ENCODE measurements around the gene PAXX. TPM values are rescaled to one million over a fixed set of nuclear protein-coding genes. Genes with fewer than 3 reads are reported as not detected.

PAXX gene
- total RNA-seq, 1 experiment from 2014 or later, result 68.0 TPM

Other genes starting within 250 kb of the PAXX start
- not detected in 2 replicates for gene LCN10, start 249.5 kb upstream of the PAXX start, total RNA-seq (2014; rRNA removed; shearing (Covaris generic))
- not detected in 2 replicates for gene LCN6, start 243.9 kb upstream of the PAXX start, total RNA-seq (2014; rRNA removed; shearing (Covaris generic))
- gene LCN8, start 234.2 kb upstream of the PAXX start, total RNA-seq (2014; rRNA removed; shearing (Covaris generic)), result not detected in 2 replicates
- not detected in 2 replicates for gene LCN15, start 227.9 kb upstream of the PAXX start, total RNA-seq (2014; rRNA removed; shearing (Covaris generic))
- gene TMEM141, start 201.1 kb upstream of the PAXX start, total RNA-seq (2014; rRNA removed; shearing (Covaris generic)), result 52.5 and 71.5 TPM in 2 replicates
- gene CCDC183, start 196.1 kb upstream of the PAXX start, total RNA-seq (2014; rRNA removed; shearing (Covaris generic)), result not detected in 2 replicates
- 87.9 and 90.9 TPM in 2 replicates for gene RABL6, start 184.5 kb upstream of the PAXX start, total RNA-seq (2014; rRNA removed; shearing (Covaris generic))
- 0.87 and 1.5 TPM in 2 replicates for gene AJM1, start 149.9 kb upstream of the PAXX start, total RNA-seq (2014; rRNA removed; shearing (Covaris generic))
- 124 and 165 TPM in 2 replicates for gene PHPT1, start 143.0 kb upstream of the PAXX start, total RNA-seq (2014; rRNA removed; shearing (Covaris generic))
- gene MAMDC4, start 140.1 kb upstream of the PAXX start, total RNA-seq (2014; rRNA removed; shearing (Covaris generic)), result 5.5 and 7.4 TPM in 2 replicates
- gene EDF1, start 126.1 kb upstream of the PAXX start, total RNA-seq (2014; rRNA removed; shearing (Covaris generic)), result 301 and 357 TPM in 2 replicates
- gene TRAF2, start 105.9 kb upstream of the PAXX start, total RNA-seq (2014; rRNA removed; shearing (Covaris generic)), result 16.9 and 18.5 TPM in 2 replicates
- 171 and 188 TPM in 2 replicates for gene FBXW5, start 47.7 kb upstream of the PAXX start, total RNA-seq (2014; rRNA removed; shearing (Covaris generic))
- gene C8G, start 47.2 kb upstream of the PAXX start, total RNA-seq (2014; rRNA removed; shearing (Covaris generic)), result 0.47 TPM in 1 of 2 replicates, not detected in the other
- not detected in 2 replicates for gene LCN12, start 40.1 kb upstream of the PAXX start, total RNA-seq (2014; rRNA removed; shearing (Covaris generic))
- gene PTGDS, start 14.9 kb upstream of the PAXX start, total RNA-seq (2014; rRNA removed; shearing (Covaris generic)), result not detected in 2 replicates
- gene LCNL1, start 9.4 kb upstream of the PAXX start, total RNA-seq (2014; rRNA removed; shearing (Covaris generic)), result not detected in 2 replicates
- gene CLIC3, start 4.1 kb downstream of the PAXX start, total RNA-seq (2014; rRNA removed; shearing (Covaris generic)), result 1.0 and 1.7 TPM in 2 replicates
- 7.5 and 9.0 TPM in 2 replicates for gene ABCA2, start 35.8 kb downstream of the PAXX start, total RNA-seq (2014; rRNA removed; shearing (Covaris generic))
- gene FUT7, start 39.7 kb downstream of the PAXX start, total RNA-seq (2014; rRNA removed; shearing (Covaris generic)), result not detected in 2 replicates
- 31.5 and 39.2 TPM in 2 replicates for gene NPDC1, start 53.8 kb downstream of the PAXX start, total RNA-seq (2014; rRNA removed; shearing (Covaris generic))
- not detected in 2 replicates for gene ENTPD2, start 61.6 kb downstream of the PAXX start, total RNA-seq (2014; rRNA removed; shearing (Covaris generic))
- gene SAPCD2, start 78.1 kb downstream of the PAXX start, total RNA-seq (2014; rRNA removed; shearing (Covaris generic)), result 58.5 and 69.2 TPM in 2 replicates
- gene UAP1L1, start 85.1 kb downstream of the PAXX start, total RNA-seq (2014; rRNA removed; shearing (Covaris generic)), result 12.0 and 15.6 TPM in 2 replicates
- 56.1 and 59.3 TPM in 2 replicates for gene MAN1B1, start 94.6 kb downstream of the PAXX start, total RNA-seq (2014; rRNA removed; shearing (Covaris generic))
- 43.8 and 45.5 TPM in 2 replicates for gene DPP7, start 122.3 kb downstream of the PAXX start, total RNA-seq (2014; rRNA removed; shearing (Covaris generic))
- gene GRIN1, start 146.7 kb downstream of the PAXX start, total RNA-seq (2014; rRNA removed; shearing (Covaris generic)), result not detected in 2 replicates
- gene LRRC26, start 177.6 kb downstream of the PAXX start, total RNA-seq (2014; rRNA removed; shearing (Covaris generic)), result not detected in 2 replicates
- not detected in 2 replicates for gene TMEM210, start 179.6 kb downstream of the PAXX start, total RNA-seq (2014; rRNA removed; shearing (Covaris generic))
- gene ANAPC2, start 196.1 kb downstream of the PAXX start, total RNA-seq (2014; rRNA removed; shearing (Covaris generic)), result 18.5 and 27.2 TPM in 2 replicates
- gene SSNA1, start 196.3 kb downstream of the PAXX start, total RNA-seq (2014; rRNA removed; shearing (Covaris generic)), result 101 and 138 TPM in 2 replicates
- 12.0 and 13.6 TPM in 2 replicates for gene TPRN, start 208.3 kb downstream of the PAXX start, total RNA-seq (2014; rRNA removed; shearing (Covaris generic))
- gene TMEM203, start 213.2 kb downstream of the PAXX start, total RNA-seq (2014; rRNA removed; shearing (Covaris generic)), result 63.4 and 65.8 TPM in 2 replicates
- gene NDOR1, start 213.3 kb downstream of the PAXX start, total RNA-seq (2014; rRNA removed; shearing (Covaris generic)), result 17.9 and 26.2 TPM in 2 replicates
- 0.10 and 0.96 TPM in 2 replicates for gene RNF208, start 229.8 kb downstream of the PAXX start, total RNA-seq (2014; rRNA removed; shearing (Covaris generic))
- gene CYSRT1, start 232.8 kb downstream of the PAXX start, total RNA-seq (2014; rRNA removed; shearing (Covaris generic)), result 1.1 and 1.4 TPM in 2 replicates
- gene RNF224, start 235.1 kb downstream of the PAXX start, total RNA-seq (2014; rRNA removed; shearing (Covaris generic)), result not detected in 2 replicates
- gene SLC34A3, start 238.5 kb downstream of the PAXX start, total RNA-seq (2014; rRNA removed; shearing (Covaris generic)), result not detected in 2 replicates
- gene TUBB4B, start 248.9 kb downstream of the PAXX start, total RNA-seq (2014; rRNA removed; shearing (Covaris generic)), result 624 and 993 TPM in 2 replicates